ENCODE measurements around the gene SLC25A18. TPM values are rescaled to one million over a fixed set of nuclear protein-coding genes. Genes with fewer than 3 reads are reported as not detected.
A peak's percentile ranks its signal among the peaks of the same experiment; 100 is the strongest.

SLC25A18 gene, protein sequence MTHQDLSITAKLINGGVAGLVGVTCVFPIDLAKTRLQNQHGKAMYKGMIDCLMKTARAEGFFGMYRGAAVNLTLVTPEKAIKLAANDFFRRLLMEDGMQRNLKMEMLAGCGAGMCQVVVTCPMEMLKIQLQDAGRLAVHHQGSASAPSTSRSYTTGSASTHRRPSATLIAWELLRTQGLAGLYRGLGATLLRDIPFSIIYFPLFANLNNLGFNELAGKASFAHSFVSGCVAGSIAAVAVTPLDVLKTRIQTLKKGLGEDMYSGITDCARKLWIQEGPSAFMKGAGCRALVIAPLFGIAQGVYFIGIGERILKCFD
- total RNA-seq: 10 to 100 TPM in 1 of 2 donors, 1 to 10 TPM in 1; 6.9 to 14.3 TPM
- 0.71 TPM for polyA plus RNA-seq (2013, experiment 1 of 2)
- 0.54 TPM for polyA plus RNA-seq (2013, experiment 2 of 2)
- long read RNA-seq, experiment 1, partial matches to known transcripts: 3 of 8 reads
- long read RNA-seq, experiment 1, other reads (novel, unspliced or antisense): 5 of 8 reads
- long read RNA-seq, experiment 2, partial matches to known transcripts: 3 of 18 reads
- long read RNA-seq, experiment 2, other reads (novel, unspliced or antisense): 15 of 18 reads
- long read RNA-seq, experiment 3, partial matches to known transcripts: 9 of 101 reads
- long read RNA-seq, experiment 3, other reads (novel, unspliced or antisense): 92 of 101 reads
- long read RNA-seq, experiment 4, partial matches to known transcripts: 8 of 29 reads
- long read RNA-seq, experiment 4, other reads (novel, unspliced or antisense): 21 of 29 reads

DNA sequence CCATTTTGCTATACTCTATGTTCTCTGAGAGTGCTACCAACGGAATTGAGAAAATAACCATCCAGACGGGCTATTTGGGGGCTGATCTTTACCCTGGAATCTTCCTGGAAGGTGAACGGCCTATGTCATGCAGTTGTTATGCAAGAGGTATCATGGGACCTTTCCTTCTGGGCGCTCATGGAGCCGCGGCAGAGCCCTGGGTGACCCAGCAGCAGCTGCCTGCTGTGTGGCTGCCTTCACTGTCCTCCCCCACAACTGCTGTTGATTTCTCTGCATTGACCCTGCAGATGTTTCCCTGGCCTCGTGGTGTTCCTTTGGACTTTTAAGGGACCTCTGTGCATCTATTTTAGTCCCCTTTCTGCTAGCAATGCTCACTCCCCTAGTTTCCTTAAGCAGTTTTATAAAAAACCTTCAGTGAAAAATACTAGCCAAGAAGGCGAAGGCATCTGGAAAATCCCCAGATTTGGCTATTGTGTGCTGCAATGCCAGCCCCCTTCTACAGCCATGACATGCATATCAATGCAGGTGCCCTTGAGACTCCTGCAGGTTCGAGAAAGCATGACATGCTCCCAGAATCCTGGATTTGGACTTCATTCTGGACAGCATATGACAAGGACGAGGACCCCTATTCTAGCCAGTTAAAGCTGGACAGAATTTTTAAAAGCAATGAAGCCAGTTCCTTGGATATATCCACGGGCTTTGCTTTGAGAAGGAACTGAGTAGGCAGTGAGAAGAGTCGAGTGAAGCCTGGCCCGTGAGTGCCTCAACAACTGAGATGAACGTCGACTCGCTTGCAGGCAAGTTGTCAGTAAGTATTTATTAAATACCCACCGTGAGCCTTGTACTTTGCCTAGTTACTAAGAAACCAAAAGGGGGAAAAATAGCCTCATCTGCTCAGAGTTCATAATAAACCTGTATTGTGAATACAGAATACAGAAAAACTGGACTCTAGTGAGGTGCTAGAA lies at the start of gene SLC25A18:
TSS of gene SLC25A18 (plus strand) at position 593 of the 965 bp plus-strand sequence. CDS start 16,447 bp downstream, outside the sequence.
- H3K4me1 ChIP-seq (ENCODE audit: control insufficient read depth, insufficient read depth, low read length): no peaks in the 10 kb centered on the region
- H3K4me3 Mint-ChIP-seq: no peak within 1 kb of the TSS
- DNase-seq: peak; percentile 72
- H3K27ac Mint-ChIP-seq: peak within 1 kb of the TSS; percentile 88
- TF ChIP-seq, protein P1, sequence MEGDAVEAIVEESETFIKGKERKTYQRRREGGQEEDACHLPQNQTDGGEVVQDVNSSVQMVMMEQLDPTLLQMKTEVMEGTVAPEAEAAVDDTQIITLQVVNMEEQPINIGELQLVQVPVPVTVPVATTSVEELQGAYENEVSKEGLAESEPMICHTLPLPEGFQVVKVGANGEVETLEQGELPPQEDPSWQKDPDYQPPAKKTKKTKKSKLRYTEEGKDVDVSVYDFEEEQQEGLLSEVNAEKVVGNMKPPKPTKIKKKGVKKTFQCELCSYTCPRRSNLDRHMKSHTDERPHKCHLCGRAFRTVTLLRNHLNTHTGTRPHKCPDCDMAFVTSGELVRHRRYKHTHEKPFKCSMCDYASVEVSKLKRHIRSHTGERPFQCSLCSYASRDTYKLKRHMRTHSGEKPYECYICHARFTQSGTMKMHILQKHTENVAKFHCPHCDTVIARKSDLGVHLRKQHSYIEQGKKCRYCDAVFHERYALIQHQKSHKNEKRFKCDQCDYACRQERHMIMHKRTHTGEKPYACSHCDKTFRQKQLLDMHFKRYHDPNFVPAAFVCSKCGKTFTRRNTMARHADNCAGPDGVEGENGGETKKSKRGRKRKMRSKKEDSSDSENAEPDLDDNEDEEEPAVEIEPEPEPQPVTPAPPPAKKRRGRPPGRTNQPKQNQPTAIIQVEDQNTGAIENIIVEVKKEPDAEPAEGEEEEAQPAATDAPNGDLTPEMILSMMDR (conservative IDR thresholded peaks at IDR 0.05): peak; percentile 64
- peaks cover 14% of the 10 kb centered on the region for H3K4me1 Mint-ChIP-seq
- no peak within 1 kb of the TSS for H3K4me3 ChIP-seq (ENCODE audit: low read length)
- H3K9me3 ChIP-seq (ENCODE audit: control insufficient read depth, low read length): peaks cover 19% of the 10 kb centered on the region
- peak within 1 kb of the TSS; percentile 57 for H3K27ac ChIP-seq (ENCODE audit: low read depth, low read length)
- 77% methylated on average over 17 of the region's 17 CpGs for WGBS, 2 experiments (ENCODE audit: insufficient coverage in 1 of 2, insufficient read length in 1 of 2)
- H3K9ac ChIP-seq (ENCODE audit: extremely low read depth, low read length, poor library complexity, severe bottlenecking): no peak within 1 kb of the TSS
- H3K36me3 ChIP-seq (ENCODE audit: control insufficient read depth, insufficient read depth, low read length): peaks cover 22% of the 10 kb centered on the region
- H3K27me3 ChIP-seq (ENCODE audit: control insufficient read depth, insufficient read depth, low read length, poor library complexity, severe bottlenecking): no peaks in the 10 kb centered on the region
- peaks cover 23% of the 10 kb centered on the region for H3K9me3 Mint-ChIP-seq
- no peaks in the 10 kb centered on the region for H3K27me3 Mint-ChIP-seq (ENCODE audit: insufficient read depth)
- H3K36me3 Mint-ChIP-seq (ENCODE audit: low read depth): peaks cover 46% of the 10 kb centered on the region

DNA sequence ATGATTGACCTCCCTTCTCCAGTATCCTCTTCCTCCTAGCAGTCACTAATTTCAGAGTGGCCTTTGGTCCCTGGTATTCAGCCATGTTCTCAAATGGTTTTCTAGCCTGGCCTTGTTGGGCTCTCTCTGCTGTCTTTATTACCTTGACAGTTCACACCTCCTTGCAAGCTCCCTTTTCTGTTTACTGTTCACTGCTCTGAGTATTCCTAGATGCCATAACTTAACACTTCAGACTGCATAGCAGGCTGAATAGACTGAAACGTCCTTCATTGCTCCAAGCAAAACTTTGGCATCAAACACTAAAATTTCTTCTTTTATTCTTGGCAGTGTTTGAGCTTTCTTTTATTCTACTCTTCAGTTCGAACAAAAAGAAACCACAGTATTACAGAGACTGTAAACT lies 49.7 kb upstream of the SLC25A18 start:
- Mint-ChIP-seq H3K36me3 (ENCODE audit: low read depth) (peaks cover 73% of the 10 kb centered on the region), H3K27ac (no peak overlapping the region), H3K9me3 (no peaks in the 10 kb centered on the region), H3K27me3 (ENCODE audit: insufficient read depth) (no peaks in the 10 kb centered on the region), H3K4me3 (no peak overlapping the region), H3K4me1 (peaks cover 15% of the 10 kb centered on the region)
- 85% methylated on average over 1 to 2 of the region's 2 CpGs for WGBS, 2 experiments (ENCODE audit: insufficient coverage in 1 of 2, insufficient read length in 1 of 2)
- Histone ChIP-seq H3K27ac (ENCODE audit: low read depth, low read length) (no peak overlapping the region), H3K4me1 (ENCODE audit: control insufficient read depth, insufficient read depth, low read length) (no peaks in the 10 kb centered on the region), H3K27me3 (ENCODE audit: control insufficient read depth, insufficient read depth, low read length, poor library complexity, severe bottlenecking) (no peaks in the 10 kb centered on the region), H3K9me3 (ENCODE audit: control insufficient read depth, low read length) (no peaks in the 10 kb centered on the region), H3K36me3 (ENCODE audit: control insufficient read depth, insufficient read depth, low read length) (peaks cover 75% of the 10 kb centered on the region), H3K4me3 (ENCODE audit: low read length) (no peak overlapping the region), H3K9ac (ENCODE audit: extremely low read depth, low read length, poor library complexity, severe bottlenecking) (no peak overlapping the region)
- DNase-seq: no peak
- TF ChIP-seq, protein P1 (conservative IDR thresholded peaks at IDR 0.05): no peak

DNA sequence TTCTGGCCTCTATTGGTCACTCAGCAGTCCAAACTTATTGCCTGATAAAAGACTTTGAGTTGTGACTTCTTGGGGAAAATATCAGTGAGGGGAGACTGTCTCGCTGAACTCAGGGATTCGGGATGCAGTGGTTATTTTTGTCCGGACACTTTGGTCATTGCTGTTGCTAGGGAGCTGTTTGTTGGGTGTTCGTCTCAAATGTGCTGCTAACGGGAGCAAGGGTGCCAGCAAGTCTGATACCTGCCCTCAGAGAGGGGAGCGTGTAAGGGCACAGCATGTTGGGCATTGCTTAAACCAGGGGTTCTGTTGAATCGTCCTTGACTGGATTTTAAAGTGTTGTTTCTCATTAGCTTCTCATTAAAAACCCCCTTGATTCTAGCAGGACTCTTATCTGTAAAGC lies 49.2 kb upstream of the SLC25A18 start:
- Histone ChIP-seq H3K9me3 (ENCODE audit: control insufficient read depth, low read length) (no peaks in the 10 kb centered on the region), H3K4me1 (ENCODE audit: control insufficient read depth, insufficient read depth, low read length) (no peaks in the 10 kb centered on the region), H3K4me3 (ENCODE audit: low read length) (no peak overlapping the region), H3K36me3 (ENCODE audit: control insufficient read depth, insufficient read depth, low read length) (peaks cover 75% of the 10 kb centered on the region), H3K27ac (ENCODE audit: low read depth, low read length) (no peak overlapping the region), H3K9ac (ENCODE audit: extremely low read depth, low read length, poor library complexity, severe bottlenecking) (no peak overlapping the region), H3K27me3 (ENCODE audit: control insufficient read depth, insufficient read depth, low read length, poor library complexity, severe bottlenecking) (no peaks in the 10 kb centered on the region)
- no peaks in the 10 kb centered on the region for H3K9me3 Mint-ChIP-seq
- no peaks in the 10 kb centered on the region for H3K27me3 Mint-ChIP-seq (ENCODE audit: insufficient read depth)
- H3K36me3 Mint-ChIP-seq (ENCODE audit: low read depth): peaks cover 74% of the 10 kb centered on the region
- H3K4me3 Mint-ChIP-seq: no peak overlapping the region
- DNase-seq: no peak
- 94 to 96% methylated on average over 7 of the region's 7 CpGs for WGBS, 2 experiments (ENCODE audit: insufficient coverage in 1 of 2, insufficient read length in 1 of 2)
- H3K4me1 Mint-ChIP-seq: peaks cover 18% of the 10 kb centered on the region
- TF ChIP-seq, protein P1 (conservative IDR thresholded peaks at IDR 0.05): no peak
- no peak overlapping the region for H3K27ac Mint-ChIP-seq
